Measurements from ENCODE around the gene LRRFIP1.

The LRRFIP1 gene

DNA sequence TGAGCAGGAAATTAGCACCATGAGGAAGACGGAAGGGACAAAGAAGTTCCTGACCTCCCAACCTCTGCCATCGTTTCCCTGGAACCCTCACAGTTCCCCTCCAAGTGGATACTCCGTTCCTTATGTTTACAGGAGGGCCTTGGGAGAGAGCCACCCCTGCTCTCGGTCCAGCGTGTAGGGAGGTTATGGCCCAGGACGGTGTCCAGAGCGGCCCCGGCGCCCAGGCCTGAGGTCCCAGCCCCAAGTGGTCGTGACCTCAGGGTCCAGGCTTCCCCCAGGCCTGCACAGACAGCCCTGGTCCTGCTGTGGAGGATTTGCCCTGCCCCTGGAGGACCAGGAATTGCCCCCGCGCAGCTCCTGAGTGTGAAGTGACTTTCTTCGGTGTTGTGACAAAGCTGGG is 109.4 kb downstream of the LRRFIP1 start:
- Histone ChIP-seq H3K4me3 (ENCODE audit: severe bottlenecking) (no peak overlapping the region), H3K9me3 (ENCODE audit: severe bottlenecking) (no peaks in the 10 kb centered on the region), H3K27ac (ENCODE audit: poor library complexity, severe bottlenecking) (no peak overlapping the region), H3K36me3 (ENCODE audit: low read depth) (peaks cover 49% of the 10 kb centered on the region), H3K4me1 (ENCODE audit: insufficient read depth, poor library complexity, severe bottlenecking) (peaks cover 10% of the 10 kb centered on the region), H3K27me3 (ENCODE audit: insufficient read depth, poor library complexity, severe bottlenecking) (no peaks in the 10 kb centered on the region)
- ATAC-seq (ENCODE audit: low read depth) (no peak), DNase-seq (ENCODE audit: low spot score) (no peak)
- TF ChIP-seq, protein P1, sequence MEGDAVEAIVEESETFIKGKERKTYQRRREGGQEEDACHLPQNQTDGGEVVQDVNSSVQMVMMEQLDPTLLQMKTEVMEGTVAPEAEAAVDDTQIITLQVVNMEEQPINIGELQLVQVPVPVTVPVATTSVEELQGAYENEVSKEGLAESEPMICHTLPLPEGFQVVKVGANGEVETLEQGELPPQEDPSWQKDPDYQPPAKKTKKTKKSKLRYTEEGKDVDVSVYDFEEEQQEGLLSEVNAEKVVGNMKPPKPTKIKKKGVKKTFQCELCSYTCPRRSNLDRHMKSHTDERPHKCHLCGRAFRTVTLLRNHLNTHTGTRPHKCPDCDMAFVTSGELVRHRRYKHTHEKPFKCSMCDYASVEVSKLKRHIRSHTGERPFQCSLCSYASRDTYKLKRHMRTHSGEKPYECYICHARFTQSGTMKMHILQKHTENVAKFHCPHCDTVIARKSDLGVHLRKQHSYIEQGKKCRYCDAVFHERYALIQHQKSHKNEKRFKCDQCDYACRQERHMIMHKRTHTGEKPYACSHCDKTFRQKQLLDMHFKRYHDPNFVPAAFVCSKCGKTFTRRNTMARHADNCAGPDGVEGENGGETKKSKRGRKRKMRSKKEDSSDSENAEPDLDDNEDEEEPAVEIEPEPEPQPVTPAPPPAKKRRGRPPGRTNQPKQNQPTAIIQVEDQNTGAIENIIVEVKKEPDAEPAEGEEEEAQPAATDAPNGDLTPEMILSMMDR (IDR thresholded peaks at IDR 0.05; ENCODE audit: poor library complexity, severe bottlenecking), result no peak

DNA sequence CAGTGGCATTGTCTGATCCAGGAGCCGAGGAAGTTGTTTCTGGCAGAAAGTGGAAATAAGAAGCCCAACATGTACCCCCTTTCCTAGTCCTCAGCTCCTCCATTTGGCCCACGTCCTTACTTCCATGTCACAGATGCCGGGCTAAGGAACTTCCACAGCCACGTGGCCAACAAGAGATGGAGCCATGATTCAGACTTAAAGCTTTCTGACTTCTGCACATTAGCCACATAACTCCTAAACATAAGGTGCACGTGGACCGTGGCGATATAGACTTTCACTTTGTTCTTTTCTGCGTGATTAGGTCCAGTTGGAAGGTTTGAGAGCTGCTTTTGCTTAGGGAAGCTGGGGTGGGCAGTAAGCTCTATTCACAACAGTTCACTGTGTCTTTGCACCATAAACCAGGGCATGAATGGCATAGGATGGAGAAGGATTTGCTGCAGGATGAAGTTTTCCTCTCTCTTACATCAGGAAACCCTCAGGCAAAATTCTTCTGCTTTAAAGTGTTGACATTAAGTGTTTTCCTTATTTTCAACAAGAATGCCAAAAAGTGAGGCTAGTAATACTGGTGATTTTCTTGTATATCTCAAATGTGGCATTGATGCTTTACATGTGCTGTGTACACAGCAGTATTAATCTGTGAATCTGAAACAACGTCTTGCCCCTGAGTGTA is 109.9 kb downstream of the LRRFIP1 start:
- ATAC-seq (ENCODE audit: low read depth) (no peak), DNase-seq (ENCODE audit: low spot score) (no peak)
- TF ChIP-seq, protein P1 (IDR thresholded peaks at IDR 0.05; ENCODE audit: poor library complexity, severe bottlenecking), result no peak
- peaks cover 49% of the 10 kb centered on the region for H3K36me3 ChIP-seq (ENCODE audit: low read depth)
- peaks cover 5% of the 10 kb centered on the region for H3K4me1 ChIP-seq (ENCODE audit: insufficient read depth, poor library complexity, severe bottlenecking)
- no peak overlapping the region for H3K4me3 ChIP-seq (ENCODE audit: severe bottlenecking)
- no peaks in the 10 kb centered on the region for H3K27me3 ChIP-seq (ENCODE audit: insufficient read depth, poor library complexity, severe bottlenecking)
- H3K27ac ChIP-seq (ENCODE audit: poor library complexity, severe bottlenecking), result no peak overlapping the region
- no peaks in the 10 kb centered on the region for H3K9me3 ChIP-seq (ENCODE audit: severe bottlenecking)

DNA sequence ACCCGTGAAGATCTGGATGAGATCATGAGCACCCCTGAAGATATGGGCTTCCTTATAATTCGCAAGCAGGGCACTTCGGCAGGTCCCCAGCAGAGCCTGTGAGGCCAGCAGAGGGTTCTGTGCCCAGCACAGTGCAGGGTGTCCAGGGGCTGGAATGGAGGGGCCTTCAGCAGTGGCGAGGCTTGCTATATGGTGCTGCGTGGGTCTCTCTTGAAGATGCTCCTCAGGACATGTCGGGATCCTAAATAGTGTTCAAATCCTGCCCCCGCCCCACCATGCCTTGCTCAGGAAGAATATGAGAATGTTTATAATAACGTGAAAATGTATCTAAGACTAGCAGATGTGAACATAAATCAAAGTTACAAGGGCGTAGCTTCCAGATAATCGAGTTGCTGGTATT is 110.9 kb downstream of the LRRFIP1 start:
- H3K36me3 ChIP-seq (ENCODE audit: low read depth), result peaks cover 49% of the 10 kb centered on the region
- TF ChIP-seq, protein P1 (IDR thresholded peaks at IDR 0.05; ENCODE audit: poor library complexity, severe bottlenecking), result no peak
- peaks cover under 1% of the 10 kb centered on the region for H3K4me1 ChIP-seq (ENCODE audit: insufficient read depth, poor library complexity, severe bottlenecking)
- no peak overlapping the region for H3K27ac ChIP-seq (ENCODE audit: poor library complexity, severe bottlenecking)
- H3K4me3 ChIP-seq (ENCODE audit: severe bottlenecking), result no peak overlapping the region
- DNase-seq (ENCODE audit: low spot score) (no peak), ATAC-seq (ENCODE audit: low read depth) (no peak)
- no peaks in the 10 kb centered on the region for H3K9me3 ChIP-seq (ENCODE audit: severe bottlenecking)
- no peaks in the 10 kb centered on the region for H3K27me3 ChIP-seq (ENCODE audit: insufficient read depth, poor library complexity, severe bottlenecking)

DNA sequence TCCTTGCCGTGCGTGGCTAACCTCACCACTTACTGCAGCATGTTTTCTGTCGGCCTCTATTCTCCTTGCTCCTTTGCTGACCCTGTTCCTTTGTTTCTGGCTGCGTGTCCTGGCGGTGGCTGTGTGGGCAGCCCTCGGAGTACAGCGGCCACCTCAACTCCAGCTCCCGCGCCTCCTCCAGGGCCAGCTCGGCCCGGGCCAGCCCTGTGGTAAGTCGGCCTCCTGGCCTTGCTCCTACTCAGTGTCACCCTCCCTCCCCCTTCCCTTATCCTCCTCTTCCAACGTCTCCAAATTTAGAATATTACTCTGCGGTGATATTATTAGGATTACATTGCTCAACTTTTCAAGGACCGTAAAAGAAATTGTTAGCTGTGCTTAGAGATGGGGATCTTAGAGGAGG is 111.7 kb downstream of the LRRFIP1 start:
- Histone ChIP-seq H3K9me3 (ENCODE audit: severe bottlenecking) (no peaks in the 10 kb centered on the region), H3K27ac (ENCODE audit: poor library complexity, severe bottlenecking) (no peak overlapping the region), H3K4me1 (ENCODE audit: insufficient read depth, poor library complexity, severe bottlenecking) (peaks cover 7% of the 10 kb centered on the region), H3K4me3 (ENCODE audit: severe bottlenecking) (no peak overlapping the region), H3K27me3 (ENCODE audit: insufficient read depth, poor library complexity, severe bottlenecking) (no peaks in the 10 kb centered on the region), H3K36me3 (ENCODE audit: low read depth) (peaks cover 52% of the 10 kb centered on the region)
- TF ChIP-seq, protein P1 (IDR thresholded peaks at IDR 0.05; ENCODE audit: poor library complexity, severe bottlenecking), result no peak
- no peak for DNase-seq (ENCODE audit: low spot score)
- no peak for ATAC-seq (ENCODE audit: low read depth)

DNA sequence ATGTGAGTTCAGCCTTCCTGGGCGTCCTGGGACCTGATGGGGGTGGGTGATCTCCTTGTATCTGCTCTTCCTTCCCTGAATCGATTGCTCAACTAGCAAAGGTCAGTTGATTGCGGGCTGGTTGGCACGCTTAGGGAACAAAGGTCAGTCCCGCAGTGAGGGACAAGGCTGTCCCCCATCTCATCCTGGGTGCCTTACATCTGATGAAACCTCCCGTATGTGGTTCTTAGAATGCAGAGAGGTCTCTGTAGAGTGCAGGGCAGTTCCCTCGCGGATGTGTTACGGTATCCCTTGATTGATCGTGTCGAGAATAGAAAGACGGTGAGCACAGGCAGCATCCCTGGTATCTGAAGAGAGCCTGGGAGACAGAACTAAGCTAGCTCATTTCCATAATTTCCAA is 114.8 kb downstream of the LRRFIP1 start:
- no peak for ATAC-seq (ENCODE audit: low read depth)
- peaks cover 53% of the 10 kb centered on the region for H3K36me3 ChIP-seq (ENCODE audit: low read depth)
- H3K27ac ChIP-seq (ENCODE audit: poor library complexity, severe bottlenecking), result no peak overlapping the region

More for the DNA sequence above, 114.8 kb downstream of the LRRFIP1 start:
- no peaks in the 10 kb centered on the region for H3K27me3 ChIP-seq (ENCODE audit: insufficient read depth, poor library complexity, severe bottlenecking)
- H3K4me1 ChIP-seq (ENCODE audit: insufficient read depth, poor library complexity, severe bottlenecking), result peaks cover 7% of the 10 kb centered on the region
- no peak overlapping the region for H3K4me3 ChIP-seq (ENCODE audit: severe bottlenecking)
- TF ChIP-seq, protein P1 (IDR thresholded peaks at IDR 0.05; ENCODE audit: poor library complexity, severe bottlenecking), result no peak
- H3K9me3 ChIP-seq (ENCODE audit: severe bottlenecking), result no peaks in the 10 kb centered on the region
- no peak for DNase-seq (ENCODE audit: low spot score)
